HG02884 (cell line): ENCODE results near the gene RPS4Y2.

Experiments
- ATAC-seq: cut with Tn5 transposase; IDR thresholded peaks from one replicate; pipeline ENCODE4 v1.9.1; 2021; ENCODE audit warnings: mild to moderate bottlenecking, moderate library complexity; ENCODE audit not compliant: unreplicated experiment

RPS4Y2 gene

GRCh38 chrY:20755808-20756207 lies at the start of gene RPS4Y2:
RPS4Y2 (plus strand) TSS chrY:20756108; CDS start chrY:20756164, 56 bp downstream.
- ATAC-seq = no peak

- ATAC-seq = no peak
Measured at GRCh38 chrY:20714391-20714790, 41.5 kb upstream of the RPS4Y2 start.

DNA sequence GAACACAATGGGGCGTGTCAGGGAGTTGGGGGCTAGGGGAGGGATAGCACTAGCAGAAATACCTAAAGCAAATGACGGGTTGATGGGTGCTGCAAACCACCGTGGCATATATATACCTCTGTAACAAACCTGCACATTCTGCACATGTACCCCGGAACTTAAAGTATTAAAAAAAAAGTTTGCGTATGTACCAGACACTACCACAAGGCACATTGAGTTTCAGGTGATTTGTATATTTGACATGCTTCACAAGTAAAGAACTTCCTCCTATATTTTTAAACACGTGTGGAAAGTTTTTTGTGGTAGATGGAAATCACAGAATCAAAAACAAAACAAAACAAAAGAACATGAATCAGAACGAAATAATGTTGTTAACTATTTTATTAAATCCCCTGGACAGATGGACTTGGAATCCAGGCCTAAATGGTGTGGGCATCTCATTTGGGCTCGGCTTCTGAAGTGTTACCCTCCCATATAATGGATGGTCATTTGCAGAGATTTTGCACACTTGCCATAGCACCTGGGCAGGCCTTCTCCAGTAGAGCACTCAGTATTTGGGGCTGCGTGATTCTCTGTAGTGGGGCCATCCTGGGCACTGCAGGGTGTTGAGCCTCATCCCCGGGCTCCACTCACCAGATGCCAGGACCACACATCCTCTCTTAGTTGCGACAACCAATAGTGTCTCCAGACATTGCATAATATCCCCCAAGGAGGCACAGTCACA lies 29.6 kb upstream of the RPS4Y2 start:
- ATAC-seq = peak; percentile 90

GRCh38 chrY:20735200-20735599 lies 20.7 kb upstream of the RPS4Y2 start:
- ATAC-seq = peak; percentile 82

DNA sequence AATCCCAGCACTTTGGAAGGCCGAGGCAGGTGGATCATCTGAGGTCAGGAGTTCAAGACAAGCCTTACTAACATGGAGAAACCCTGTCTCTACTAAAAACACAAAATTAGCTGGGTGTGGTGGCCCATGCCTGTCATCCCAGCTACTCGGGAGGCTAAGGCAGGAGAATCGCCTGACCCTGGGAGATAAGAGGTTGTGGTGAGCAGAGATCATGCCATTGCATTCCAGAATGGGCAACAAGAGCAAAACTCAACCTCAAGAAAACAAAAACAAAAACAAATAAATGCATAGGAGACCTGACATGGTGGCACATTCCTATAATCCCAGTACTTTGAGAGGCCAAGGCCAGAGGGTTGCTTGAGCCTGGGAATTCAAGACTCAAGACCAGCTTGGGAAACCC lies 16.1 kb upstream of the RPS4Y2 start:
- ATAC-seq = no peak

- ATAC-seq = no peak
Measured at GRCh38 chrY:20740609-20741008, 15.3 kb upstream of the RPS4Y2 start.

GRCh38 chrY:20745060-20745459 lies 10.8 kb upstream of the RPS4Y2 start:
- no peak for ATAC-seq

DNA sequence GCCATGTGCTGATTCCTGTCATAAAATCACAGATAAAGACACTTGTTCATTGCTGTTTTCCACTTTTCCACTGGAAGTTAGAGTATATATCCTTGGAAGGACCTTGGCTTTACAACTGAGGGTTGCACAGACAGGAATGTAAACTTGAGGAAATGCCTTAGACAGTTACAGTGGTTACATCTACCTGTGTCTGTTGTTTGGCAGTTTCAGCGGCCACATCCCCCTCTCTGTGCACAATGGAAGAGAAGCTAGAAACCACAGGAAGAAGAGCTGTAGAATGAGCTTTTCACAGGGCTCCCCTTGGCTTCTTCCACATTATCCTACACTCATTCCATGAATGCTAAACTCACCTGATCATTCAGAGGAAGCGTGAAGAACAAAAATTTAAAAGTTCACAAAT lies 9.0 kb upstream of the RPS4Y2 start:
- ATAC-seq = no peak

DNA sequence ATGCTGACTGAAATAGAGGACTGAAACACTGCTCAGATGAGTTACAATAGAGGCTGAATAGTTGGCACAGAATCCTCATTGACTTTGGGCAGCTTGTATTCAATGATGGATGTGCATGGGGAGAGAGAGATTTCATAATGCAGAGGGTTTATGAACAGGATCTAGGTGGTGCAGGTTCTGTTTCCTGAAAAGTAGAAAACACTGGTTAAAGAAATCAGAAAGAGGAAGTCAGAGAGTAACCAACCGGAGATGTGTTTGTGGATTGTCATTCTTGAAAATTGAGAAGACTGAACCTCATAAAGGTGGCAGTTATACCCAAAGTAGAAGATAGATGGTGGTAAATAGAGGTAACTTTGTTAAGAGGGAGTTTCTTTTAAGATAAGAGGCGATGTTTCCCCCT lies 8.0 kb downstream of the RPS4Y2 start:
- ATAC-seq = peak; percentile 45

- no peak for ATAC-seq
Measured at GRCh38 chrY:20765117-20765516, 9.2 kb downstream of the RPS4Y2 start.

DNA sequence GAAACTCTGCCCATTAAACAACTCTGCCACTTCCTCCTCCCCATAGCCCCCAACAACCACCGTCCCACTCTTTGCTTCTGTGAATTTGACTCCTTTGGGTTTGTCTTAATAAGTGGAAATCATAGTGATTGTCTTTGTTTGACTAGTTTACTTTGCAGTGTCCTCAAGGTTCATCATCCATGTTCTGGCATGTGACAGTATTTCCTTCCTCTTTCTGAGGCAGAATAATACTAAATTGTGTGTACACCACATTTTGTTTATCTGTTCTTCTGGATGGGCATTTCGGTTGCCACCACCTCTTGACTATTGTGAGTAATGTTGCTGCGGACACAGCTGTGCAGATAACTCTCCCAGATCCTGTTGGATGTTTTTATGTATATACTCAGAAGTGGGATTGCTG lies 14.8 kb downstream of the RPS4Y2 start:
- no peak for ATAC-seq

DNA sequence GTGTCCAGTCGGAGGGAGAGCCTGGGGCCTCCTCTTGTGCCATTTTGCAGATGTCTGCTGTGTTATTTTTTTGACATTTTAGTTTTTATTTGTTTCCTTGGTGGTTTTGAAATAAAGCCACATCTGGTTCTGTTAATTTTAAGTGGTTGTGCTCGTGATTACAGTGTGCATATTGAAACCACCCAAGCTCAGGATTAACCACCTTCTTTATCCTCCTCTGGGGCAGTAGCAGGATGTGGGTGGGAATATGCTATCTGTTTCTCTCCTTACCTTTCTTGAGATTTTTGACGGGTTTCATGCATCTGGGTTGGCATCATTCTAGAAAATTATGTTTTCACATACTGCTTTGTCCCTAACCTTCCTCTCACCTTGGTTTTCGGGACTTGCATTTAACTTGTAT lies 20.2 kb downstream of the RPS4Y2 start:
- no peak for ATAC-seq

GRCh38 chrY:20780104-20780654 lies 24.3 kb downstream of the RPS4Y2 start:
- no peak for ATAC-seq

- ATAC-seq = no peak
Measured at GRCh38 chrY:20780776-20781175, 24.9 kb downstream of the RPS4Y2 start.

- no peak for ATAC-seq
Measured at GRCh38 chrY:20781408-20781807, 25.5 kb downstream of the RPS4Y2 start.

- ATAC-seq = no peak
Measured at GRCh38 chrY:20784965-20785364, 29.1 kb downstream of the RPS4Y2 start.

- ATAC-seq = no peak
Measured at GRCh38 chrY:20787076-20787475, 31.2 kb downstream of the RPS4Y2 start.

- peak; percentile 85 for ATAC-seq
Measured at GRCh38 chrY:20798351-20799049, 42.6 kb downstream of the RPS4Y2 start.

DNA sequence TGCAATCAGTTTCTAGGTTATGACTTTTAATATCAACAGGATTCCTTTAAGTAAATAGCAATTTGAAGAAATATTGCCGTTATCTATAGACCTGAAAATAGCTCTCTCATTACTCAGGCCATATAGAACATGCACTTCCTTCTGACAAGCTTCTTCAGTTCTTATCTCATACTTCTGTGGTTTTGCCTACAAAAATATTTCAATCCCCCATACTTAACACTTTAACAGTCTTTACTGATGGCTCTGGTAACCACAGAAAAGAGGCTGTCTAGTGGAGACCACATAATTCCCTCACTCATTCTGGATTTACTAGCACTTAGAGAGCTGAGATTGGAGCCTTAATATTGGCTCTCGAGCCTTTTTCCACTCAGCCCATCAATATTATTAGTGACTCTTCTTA lies 46.8 kb downstream of the RPS4Y2 start:
- ATAC-seq = no peak

- ATAC-seq = no peak
Measured at GRCh38 chrY:20806243-20806642, 50.3 kb downstream of the RPS4Y2 start.

DNA sequence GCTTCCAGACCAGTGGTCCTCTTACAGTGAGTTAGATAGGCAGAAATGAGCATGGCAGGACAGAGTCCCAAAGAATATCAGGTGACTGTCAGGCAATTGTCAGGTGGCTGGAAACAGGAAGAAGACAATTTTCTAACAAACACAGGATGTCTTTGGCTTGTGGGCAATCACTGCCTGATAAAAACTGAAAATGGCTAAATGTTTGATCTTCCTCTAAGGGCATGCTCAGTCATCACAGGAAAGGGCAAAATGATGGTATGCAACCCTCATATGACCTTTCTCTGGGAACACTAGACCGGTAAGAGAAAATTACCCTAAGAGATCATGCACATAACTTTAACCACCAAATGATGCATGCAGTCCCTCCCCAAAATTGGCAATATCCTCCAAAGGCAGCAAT lies 57.6 kb downstream of the RPS4Y2 start:
- no peak for ATAC-seq

GRCh38 chrY:20814794-20815193 lies 58.9 kb downstream of the RPS4Y2 start:
- no peak for ATAC-seq
